ENCODE measurements around the gene B4GALT1.

B4GALT1 gene

GRCh38 chr9:33178972-33179697 is 12.0 kb upstream of the B4GALT1 start:
- H3K9ac ChIP-seq (ENCODE audit: low read depth, low read length) = no peak overlapping the region
- H3K36me3 ChIP-seq (ENCODE audit: control insufficient read depth, insufficient read depth, low read length) = no peaks in the 10 kb centered on the region
- H3K9me3 ChIP-seq (ENCODE audit: control insufficient read depth, insufficient read depth, low read length) = no peaks in the 10 kb centered on the region
- no peak overlapping the region for H3K4me3 ChIP-seq (ENCODE audit: low read depth, low read length)
- H3K27me3 ChIP-seq (ENCODE audit: control insufficient read depth, insufficient read depth, low read length) = no peaks in the 10 kb centered on the region
- H3K4me1 ChIP-seq (ENCODE audit: control insufficient read depth, insufficient read depth, low read length) = no peaks in the 10 kb centered on the region

- Histone ChIP-seq H3K9ac (ENCODE audit: low read depth, low read length) (no peak overlapping the region), H3K36me3 (ENCODE audit: control insufficient read depth, insufficient read depth, low read length) (no peaks in the 10 kb centered on the region), H3K4me3 (ENCODE audit: low read depth, low read length) (no peak overlapping the region), H3K4me1 (ENCODE audit: control insufficient read depth, insufficient read depth, low read length) (no peaks in the 10 kb centered on the region), H3K27me3 (ENCODE audit: control insufficient read depth, insufficient read depth, low read length) (no peaks in the 10 kb centered on the region), H3K9me3 (ENCODE audit: control insufficient read depth, insufficient read depth, low read length) (no peaks in the 10 kb centered on the region)
Measured at GRCh38 chr9:33177639-33178038, 10.5 kb upstream of the B4GALT1 start.

GRCh38 chr9:33177086-33177485 is 9.9 kb upstream of the B4GALT1 start:
- Histone ChIP-seq H3K36me3 (ENCODE audit: control insufficient read depth, insufficient read depth, low read length) (no peaks in the 10 kb centered on the region), H3K9me3 (ENCODE audit: control insufficient read depth, insufficient read depth, low read length) (no peaks in the 10 kb centered on the region), H3K9ac (ENCODE audit: low read depth, low read length) (no peak overlapping the region), H3K4me3 (ENCODE audit: low read depth, low read length) (no peak overlapping the region), H3K4me1 (ENCODE audit: control insufficient read depth, insufficient read depth, low read length) (no peaks in the 10 kb centered on the region), H3K27me3 (ENCODE audit: control insufficient read depth, insufficient read depth, low read length) (no peaks in the 10 kb centered on the region)

- Histone ChIP-seq H3K9ac (ENCODE audit: low read depth, low read length) (no peak overlapping the region), H3K9me3 (ENCODE audit: control insufficient read depth, insufficient read depth, low read length) (no peaks in the 10 kb centered on the region), H3K4me3 (ENCODE audit: low read depth, low read length) (no peak overlapping the region)
Measured at GRCh38 chr9:33175649-33176325, 8.7 kb upstream of the B4GALT1 start.

GRCh38 chr9:33172256-33173238 is 5.4 kb upstream of the B4GALT1 start:
- Histone ChIP-seq H3K9ac (ENCODE audit: low read depth, low read length) (no peak overlapping the region), H3K9me3 (ENCODE audit: control insufficient read depth, insufficient read depth, low read length) (no peaks in the 10 kb centered on the region), H3K4me1 (ENCODE audit: control insufficient read depth, insufficient read depth, low read length) (no peaks in the 10 kb centered on the region), H3K36me3 (ENCODE audit: control insufficient read depth, insufficient read depth, low read length) (no peaks in the 10 kb centered on the region), H3K4me3 (ENCODE audit: low read depth, low read length) (no peak overlapping the region), H3K27me3 (ENCODE audit: control insufficient read depth, insufficient read depth, low read length) (peaks cover 12% of the 10 kb centered on the region)

More at GRCh38 chr9:33175649-33176325, 8.7 kb upstream of the B4GALT1 start:
- no peaks in the 10 kb centered on the region for H3K36me3 ChIP-seq (ENCODE audit: control insufficient read depth, insufficient read depth, low read length)
- H3K27me3 ChIP-seq (ENCODE audit: control insufficient read depth, insufficient read depth, low read length) = no peaks in the 10 kb centered on the region
- no peaks in the 10 kb centered on the region for H3K4me1 ChIP-seq (ENCODE audit: control insufficient read depth, insufficient read depth, low read length)

GRCh38 chr9:33170464-33171415 is 3.6 kb upstream of the B4GALT1 start:
- no peak overlapping the region for H3K4me3 ChIP-seq (ENCODE audit: low read depth, low read length)
- H3K4me1 ChIP-seq (ENCODE audit: control insufficient read depth, insufficient read depth, low read length) = peaks cover 5% of the 10 kb centered on the region
- H3K9me3 ChIP-seq (ENCODE audit: control insufficient read depth, insufficient read depth, low read length) = no peaks in the 10 kb centered on the region
- peaks cover 16% of the 10 kb centered on the region for H3K27me3 ChIP-seq (ENCODE audit: control insufficient read depth, insufficient read depth, low read length)
- no peaks in the 10 kb centered on the region for H3K36me3 ChIP-seq (ENCODE audit: control insufficient read depth, insufficient read depth, low read length)
- no peak overlapping the region for H3K9ac ChIP-seq (ENCODE audit: low read depth, low read length)

GRCh38 chr9:33168941-33169544 is 1.9 kb upstream of the B4GALT1 start:
- Histone ChIP-seq H3K4me3 (ENCODE audit: low read depth, low read length) (no peak overlapping the region), H3K36me3 (ENCODE audit: control insufficient read depth, insufficient read depth, low read length) (no peaks in the 10 kb centered on the region), H3K9me3 (ENCODE audit: control insufficient read depth, insufficient read depth, low read length) (no peaks in the 10 kb centered on the region), H3K27me3 (ENCODE audit: control insufficient read depth, insufficient read depth, low read length) (peaks cover 20% of the 10 kb centered on the region), H3K9ac (ENCODE audit: low read depth, low read length) (no peak overlapping the region), H3K4me1 (ENCODE audit: control insufficient read depth, insufficient read depth, low read length) (peaks cover 11% of the 10 kb centered on the region)

GRCh38 chr9:33167972-33168461 is 881 bp upstream of the B4GALT1 start:
- Histone ChIP-seq H3K4me1 (ENCODE audit: control insufficient read depth, insufficient read depth, low read length) (peaks cover 11% of the 10 kb centered on the region), H3K9ac (ENCODE audit: low read depth, low read length) (no peak overlapping the region), H3K4me3 (ENCODE audit: low read depth, low read length) (peak overlapping the region; percentile 63), H3K36me3 (ENCODE audit: control insufficient read depth, insufficient read depth, low read length) (no peaks in the 10 kb centered on the region), H3K27me3 (ENCODE audit: control insufficient read depth, insufficient read depth, low read length) (peaks cover 20% of the 10 kb centered on the region), H3K9me3 (ENCODE audit: control insufficient read depth, insufficient read depth, low read length) (no peaks in the 10 kb centered on the region)

- Histone ChIP-seq H3K36me3 (ENCODE audit: control insufficient read depth, insufficient read depth, low read length) (no peaks in the 10 kb centered on the region), H3K9me3 (ENCODE audit: control insufficient read depth, insufficient read depth, low read length) (no peaks in the 10 kb centered on the region), H3K9ac (ENCODE audit: low read depth, low read length) (peak overlapping the region; percentile 83), H3K27me3 (ENCODE audit: control insufficient read depth, insufficient read depth, low read length) (peaks cover 20% of the 10 kb centered on the region), H3K4me3 (ENCODE audit: low read depth, low read length) (peak overlapping the region; percentile 71), H3K4me1 (ENCODE audit: control insufficient read depth, insufficient read depth, low read length) (peaks cover 13% of the 10 kb centered on the region)
Measured at GRCh38 chr9:33166231-33167083, 679 bp downstream of the B4GALT1 start.
